IPS-NIHi11 (cell line): ENCODE measurements around the gene MYO1C.
"Not testable (repeated sequence)": the region's sequence is repeated elsewhere in the genome, so short reads cannot be mapped to it uniquely, and the experiment has no call there.

Experiments
- DNase-seq: peaks from one replicate; pipeline ENCODE4 v3.0.0; 2012; ENCODE audit warnings: mixed read lengths, low spot score

The MYO1C gene

GRCh38 chr17:1464186-1464585 lies 28.3 kb downstream of the MYO1C start:
- no peak for DNase-seq

GRCh38 chr17:1462164-1463112 lies 30.0 kb downstream of the MYO1C start:
- DNase-seq: no peak

DNA sequence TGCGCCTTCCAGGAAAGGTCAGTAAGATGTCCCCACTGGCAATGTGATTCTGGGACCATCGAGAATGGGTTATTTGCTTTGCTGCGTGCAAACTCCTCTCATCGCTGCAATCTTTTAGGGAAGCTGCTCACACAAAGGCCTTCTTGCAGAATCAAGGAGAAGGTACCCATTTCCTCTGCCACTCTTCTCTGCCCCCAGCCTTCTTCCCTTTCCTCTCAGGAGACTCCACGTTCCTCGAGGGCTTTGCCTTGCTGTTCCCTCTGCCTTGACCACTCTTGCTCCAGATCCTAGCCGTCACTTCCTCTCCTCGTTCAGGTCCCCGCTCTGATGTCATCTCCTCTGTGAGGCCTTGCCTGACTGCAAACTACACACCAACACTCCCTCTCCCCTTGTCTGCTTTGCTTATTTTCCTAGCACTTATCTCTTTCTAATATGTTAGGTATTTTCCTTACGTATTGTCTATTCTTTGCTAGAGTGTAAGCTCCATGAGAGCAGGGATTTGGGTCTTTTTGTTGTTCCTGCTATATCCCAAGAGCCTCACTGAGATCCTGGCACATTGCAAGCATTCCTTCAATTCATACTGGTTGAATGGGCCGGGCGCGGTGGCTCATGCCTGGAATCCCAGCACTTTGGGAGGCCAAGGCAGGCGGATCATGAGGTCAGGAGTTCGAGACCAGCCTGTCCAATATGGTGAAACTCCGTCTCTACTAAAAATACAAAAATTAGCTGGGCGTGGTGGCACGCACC lies 31.1 kb downstream of the MYO1C start:
- no peak for DNase-seq

- DNase-seq: no peak
These were observed 32.3 kb downstream of the MYO1C start for GRCh38 chr17:1460233-1460632.

DNA sequence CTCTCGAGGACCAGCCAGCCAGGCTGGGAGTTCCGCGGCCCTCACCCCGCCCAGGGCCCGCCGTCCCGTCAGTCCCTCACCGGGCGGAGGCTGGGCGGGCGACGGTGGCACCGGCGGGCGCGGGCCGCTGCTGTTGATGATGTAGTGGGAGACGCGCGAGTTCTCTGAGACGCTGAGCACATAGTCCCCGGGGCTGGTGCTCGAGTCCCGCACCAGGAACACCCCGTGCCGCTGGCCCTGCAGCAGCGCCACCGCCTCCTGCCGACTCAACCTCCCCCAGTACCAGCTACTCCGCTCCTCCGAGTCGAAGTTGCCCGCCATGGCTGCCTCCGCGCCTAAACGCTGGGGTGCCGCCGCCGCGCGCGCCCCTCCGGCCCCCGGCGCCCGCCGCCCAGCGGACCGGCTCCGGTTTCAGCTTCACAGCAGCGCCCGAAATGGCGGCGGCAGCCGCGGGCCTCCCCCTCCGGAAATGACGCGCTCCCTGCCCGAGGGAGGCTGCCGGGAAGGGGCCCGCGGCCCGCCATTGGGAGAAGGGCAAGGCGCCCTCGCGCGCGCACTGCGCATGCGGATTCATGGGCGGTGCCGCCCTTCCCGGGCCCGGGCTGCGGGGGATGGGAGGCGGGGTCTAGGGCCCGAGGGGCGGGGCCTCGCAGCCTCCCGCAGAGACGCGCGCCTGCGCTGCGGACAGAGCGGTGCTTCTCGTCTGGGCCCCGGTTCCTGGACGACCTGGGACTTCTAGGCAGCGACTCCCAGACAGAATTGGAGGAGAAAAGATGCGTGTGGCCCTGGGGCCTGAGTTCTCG lies 36.5 kb downstream of the MYO1C start, which contains the start of gene CRK:
Gene CRK, minus strand, starts transcription at position 436 of the 803 bp plus-strand sequence. Its CDS starts 115 bp downstream, at position 321.
- DNase-seq: peak; percentile 100

- DNase-seq: peak; percentile 74
These were observed 37.1 kb downstream of the MYO1C start for GRCh38 chr17:1455291-1455796.

DNA sequence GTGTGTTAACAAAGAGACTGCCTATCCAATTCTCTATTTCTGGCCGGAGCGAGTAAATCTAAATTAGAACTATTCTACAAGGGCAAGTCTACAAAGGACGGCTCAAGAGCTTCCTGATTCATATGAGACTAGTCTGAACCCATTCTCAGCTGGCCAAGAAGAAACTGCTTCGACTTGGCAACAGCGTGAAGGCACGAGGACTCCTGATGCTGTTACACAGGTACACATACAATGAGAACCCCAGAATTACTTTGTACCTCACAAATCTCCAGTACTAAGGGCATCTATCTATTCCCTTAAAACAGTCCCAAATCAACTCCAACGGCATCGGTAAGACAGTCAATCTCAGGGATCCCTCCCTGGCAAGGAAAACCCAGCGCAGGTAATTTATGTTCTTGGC lies 37.9 kb downstream of the MYO1C start:
- DNase-seq: no peak

DNA sequence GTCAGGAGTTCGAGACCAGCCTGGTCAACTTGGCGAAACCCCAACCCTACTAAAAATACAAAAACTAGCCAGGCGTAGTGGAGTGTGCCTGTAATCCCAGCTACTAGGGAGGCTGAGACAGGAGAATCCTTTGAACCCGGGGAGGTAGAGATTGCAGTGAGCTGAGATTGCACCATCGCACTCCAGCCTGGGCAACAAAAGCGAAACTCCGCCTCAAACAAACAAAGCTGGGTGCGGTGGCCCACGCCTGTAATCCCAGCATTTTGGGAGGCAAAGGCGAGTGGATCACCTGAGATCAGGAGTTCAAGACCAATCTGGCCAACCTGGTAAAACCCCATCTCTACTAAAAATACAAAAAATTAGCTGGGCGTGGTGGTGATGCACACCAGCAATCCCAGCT lies 38.8 kb downstream of the MYO1C start:
- DNase-seq: not testable (repeated sequence)

DNA sequence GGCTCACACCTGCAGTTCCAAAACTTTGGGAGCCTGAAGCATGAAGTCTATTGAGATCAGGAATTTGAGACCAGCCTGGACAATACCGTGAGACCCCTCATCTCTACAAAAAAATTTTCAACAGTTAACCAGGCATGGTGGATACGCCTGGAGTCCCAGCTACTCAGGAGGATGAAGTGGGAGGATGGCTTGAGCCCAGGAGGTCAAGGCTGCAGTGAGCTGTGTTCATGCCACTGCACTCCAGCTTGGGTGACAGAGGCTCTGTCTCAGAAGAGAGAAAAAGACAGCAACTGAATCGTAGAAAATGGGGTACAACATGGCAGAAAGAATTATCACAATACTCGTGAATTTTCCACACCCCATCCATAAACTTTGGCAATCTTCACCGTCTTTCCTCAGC lies 39.6 kb downstream of the MYO1C start:
- DNase-seq: no peak

- not testable (repeated sequence) for DNase-seq
These were observed 42.2 kb downstream of the MYO1C start for GRCh38 chr17:1450261-1450660.

- no peak for DNase-seq
These were observed 43.0 kb downstream of the MYO1C start for GRCh38 chr17:1449412-1449967.

- no peak for DNase-seq
These were observed 45.4 kb downstream of the MYO1C start for GRCh38 chr17:1447052-1447451.

DNA sequence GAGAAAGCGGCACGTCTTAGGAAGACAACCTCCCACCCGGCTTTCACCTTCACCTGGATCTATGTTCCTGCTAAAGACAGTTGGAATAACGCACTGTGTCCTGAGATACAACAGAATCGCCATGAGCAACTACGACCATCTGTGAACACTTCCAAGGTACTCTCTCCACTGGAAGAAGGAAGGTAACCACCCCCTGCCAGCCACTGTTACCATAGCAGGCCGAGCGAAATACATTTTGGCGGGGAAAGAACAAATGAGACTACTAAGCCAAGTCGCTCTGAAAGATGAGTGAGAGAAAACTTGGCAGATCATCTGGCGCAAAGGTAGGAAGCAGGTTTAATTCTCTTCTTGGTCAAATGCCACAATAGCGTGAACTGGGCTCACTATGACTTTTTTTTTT lies 46.3 kb downstream of the MYO1C start:
- DNase-seq: no peak

DNA sequence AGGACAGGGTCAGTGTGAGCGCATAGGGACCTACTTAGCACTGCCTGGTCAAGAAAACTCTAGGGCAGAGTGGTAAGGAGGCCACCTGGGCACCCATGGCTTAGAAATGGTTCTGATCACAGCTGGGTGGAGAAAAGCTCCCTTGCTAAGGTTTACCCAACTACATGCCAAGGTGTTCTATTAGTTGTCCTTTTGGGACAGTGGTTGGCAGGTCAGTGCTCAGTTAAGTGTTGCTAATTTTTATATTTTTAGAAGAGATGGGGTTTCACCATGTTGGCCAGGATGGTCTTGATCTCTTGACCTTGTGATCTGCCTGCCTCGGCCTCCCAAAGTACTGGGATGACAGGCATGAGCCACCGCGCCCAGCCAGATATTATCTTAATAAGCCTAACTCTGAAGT lies 46.8 kb downstream of the MYO1C start:
- DNase-seq: not testable (repeated sequence)

- not testable (repeated sequence) for DNase-seq
These were observed 49.8 kb downstream of the MYO1C start for GRCh38 chr17:1442721-1443120.

DNA sequence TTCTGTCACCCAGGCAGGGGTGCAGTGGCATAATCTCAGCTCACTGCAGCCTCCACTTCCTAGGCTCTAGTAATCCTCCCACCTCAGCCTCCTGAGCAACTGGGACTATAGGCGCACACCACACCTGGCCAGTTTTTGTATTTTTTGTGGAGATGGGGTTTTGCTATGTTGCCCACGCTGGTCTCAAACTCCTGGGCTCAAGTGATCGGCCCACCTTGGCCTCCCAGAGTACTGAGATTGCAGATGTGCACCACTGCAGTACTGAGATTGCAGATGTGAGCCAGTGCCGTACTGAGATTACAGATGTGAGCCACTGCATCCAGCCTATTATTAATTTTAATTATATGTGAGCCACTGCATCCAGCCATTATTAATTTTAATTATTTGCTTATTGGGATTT lies 50.3 kb downstream of the MYO1C start:
- no peak for DNase-seq

GRCh38 chr17:1440921-1441320 lies 51.6 kb downstream of the MYO1C start:
- DNase-seq: no peak

- DNase-seq: no peak
These were observed 53.8 kb downstream of the MYO1C start for GRCh38 chr17:1438593-1439083.

GRCh38 chr17:1435326-1435725 lies 57.2 kb downstream of the MYO1C start:
- DNase-seq: no peak

DNA sequence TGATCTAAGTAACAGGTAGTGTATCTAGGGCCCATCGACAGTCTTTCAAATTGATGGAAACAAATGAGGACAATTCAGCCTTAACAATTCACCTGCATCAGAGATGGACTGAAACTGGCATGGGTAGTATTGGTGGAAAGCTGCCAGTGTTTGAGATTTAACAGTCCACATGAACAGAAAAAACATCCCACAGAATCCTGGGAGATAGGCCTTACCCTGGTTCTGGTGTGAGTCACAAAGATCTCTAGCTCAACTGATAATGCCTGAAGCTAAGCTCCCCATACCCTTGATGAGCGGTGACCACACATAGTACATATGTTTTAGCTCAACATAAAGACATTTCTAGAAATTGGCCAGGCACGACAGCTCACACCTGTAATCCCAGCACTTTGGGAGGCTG lies 58.3 kb downstream of the MYO1C start:
- DNase-seq: no peak

- no peak for DNase-seq
These were observed 60.8 kb downstream of the MYO1C start for GRCh38 chr17:1431631-1432104.
